Bronchial epithelial cell (primary cell): ENCODE results near the gene RNF145. TPM values are rescaled to one million over a fixed set of nuclear protein-coding genes. Genes with fewer than 3 reads are reported as not detected.

Experiments used
- DNase-seq: peaks from one replicate; pipeline ENCODE4 v3.0.0-alpha.2; 2010; ENCODE audit warnings: low read depth
- FAIRE-seq: peaks from 2 replicates; lab custom pipeline; 2011; peaks lifted over from hg19 to GRCh38; lab: Jason Lieb, UNC
- H3K27me3 ChIP-seq: 2 replicates; pipeline ENCODE4 v1.5.1; 2011; ENCODE audit warnings: low read length; ENCODE audit not compliant: control insufficient read depth, insufficient read depth
- H3K36me3 ChIP-seq: 2 replicates; pipeline ENCODE4 v1.5.1; 2011; ENCODE audit warnings: low read length; ENCODE audit not compliant: control insufficient read depth, insufficient read depth
- H3K4me3 ChIP-seq: 2 replicates; pipeline ENCODE4 v1.5.1; 2011; ENCODE audit warnings: mild to moderate bottlenecking, low read depth, low read length, control low read depth
- CTCF ChIP-seq: IDR thresholded peaks from 2 replicates; pipeline ENCODE4 v1.5.1; 2011; ENCODE audit warnings: mild to moderate bottlenecking, moderate library complexity, low read length, control low read depth, inconsistent platforms; ENCODE audit not compliant: insufficient read depth, severe bottlenecking
- total RNA-seq: library from RNA; depleted of rRNA; stranded (reverse); fragments of >200 nt; gene quantifications from 2 replicates; pipeline ENCODE4 v1.2.1, GENCODE V29; 2014

RNF145 gene
- total RNA-seq, 1 donor from 2014 or later, result 84.2 TPM

DNA sequence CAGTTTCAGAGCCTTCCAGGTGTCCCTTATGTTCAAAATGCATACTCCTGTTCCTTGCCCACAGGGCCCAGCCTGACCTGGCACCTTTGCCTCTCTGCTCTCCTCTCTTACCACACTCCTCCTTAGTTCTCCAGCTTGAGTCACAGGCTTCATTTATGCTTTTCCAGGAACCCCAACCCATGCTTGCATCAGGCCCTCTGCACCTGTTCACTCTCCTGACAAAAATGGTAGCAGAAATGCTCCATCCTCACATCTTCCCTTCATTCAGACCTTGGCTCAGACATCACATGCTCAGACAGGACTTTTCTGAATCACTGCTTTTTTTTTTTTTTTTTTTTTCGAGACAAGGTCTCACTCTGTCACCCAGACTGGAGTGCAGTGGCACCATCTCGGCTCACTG lies 15.1 kb upstream of the RNF145 start:
- no peak for FAIRE-seq

DNA sequence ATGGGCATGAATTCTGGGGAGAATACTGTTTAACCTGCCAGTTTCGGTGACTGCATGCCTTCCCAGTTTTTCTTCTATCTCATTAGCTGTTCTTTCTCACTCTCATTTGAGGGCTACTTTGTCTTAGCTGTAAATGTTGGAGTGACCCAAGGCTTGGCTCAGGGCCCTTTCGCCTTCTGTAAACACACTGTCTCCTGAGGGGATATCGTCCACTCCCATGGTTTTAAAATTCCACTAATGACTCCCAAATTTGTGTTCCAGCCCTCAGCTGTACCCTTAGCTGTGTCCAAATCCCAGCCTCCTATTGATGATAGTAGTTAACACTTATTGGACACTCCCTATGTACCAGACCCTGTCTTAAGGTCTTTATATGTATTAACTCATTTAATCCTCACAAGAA lies 14.1 kb upstream of the RNF145 start:
- DNase-seq (no peak), FAIRE-seq (no peak)
- Histone ChIP-seq H3K27me3 (no peaks in the 10 kb centered on the region), H3K36me3 (no peaks in the 10 kb centered on the region), H3K4me3 (no peak overlapping the region)
- TF ChIP-seq CTCF, result no peak

More for the DNA sequence above, 15.1 kb upstream of the RNF145 start:
- Histone ChIP-seq H3K4me3 (no peak overlapping the region), H3K27me3 (no peaks in the 10 kb centered on the region), H3K36me3 (no peaks in the 10 kb centered on the region)
- DNase-seq, result peak; percentile 87
- TF ChIP-seq CTCF, result no peak

DNA sequence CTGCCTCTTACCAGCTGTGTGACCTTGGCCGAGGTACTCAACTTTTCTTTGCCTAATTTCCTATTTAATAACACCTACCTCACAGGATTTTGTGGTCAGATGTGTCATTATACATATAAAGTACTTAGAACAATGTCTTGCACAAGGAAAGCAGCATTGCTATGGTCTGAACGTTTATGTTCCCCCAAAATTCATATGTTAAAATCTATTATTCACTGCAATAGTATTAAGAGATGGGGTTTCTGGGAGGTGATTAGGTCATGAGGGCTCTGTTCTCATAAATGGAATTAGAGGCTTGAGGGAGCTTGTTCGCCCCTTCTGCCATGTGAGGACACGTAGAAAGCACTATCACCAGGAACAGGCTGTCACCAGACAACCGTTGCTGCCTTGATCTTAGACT lies 10.9 kb upstream of the RNF145 start:
- H3K27me3 ChIP-seq, result no peaks in the 10 kb centered on the region
- H3K4me3 ChIP-seq, result no peak overlapping the region
- TF ChIP-seq CTCF, result no peak
- FAIRE-seq, result no peak
- no peaks in the 10 kb centered on the region for H3K36me3 ChIP-seq
- DNase-seq, result peak; percentile 80

DNA sequence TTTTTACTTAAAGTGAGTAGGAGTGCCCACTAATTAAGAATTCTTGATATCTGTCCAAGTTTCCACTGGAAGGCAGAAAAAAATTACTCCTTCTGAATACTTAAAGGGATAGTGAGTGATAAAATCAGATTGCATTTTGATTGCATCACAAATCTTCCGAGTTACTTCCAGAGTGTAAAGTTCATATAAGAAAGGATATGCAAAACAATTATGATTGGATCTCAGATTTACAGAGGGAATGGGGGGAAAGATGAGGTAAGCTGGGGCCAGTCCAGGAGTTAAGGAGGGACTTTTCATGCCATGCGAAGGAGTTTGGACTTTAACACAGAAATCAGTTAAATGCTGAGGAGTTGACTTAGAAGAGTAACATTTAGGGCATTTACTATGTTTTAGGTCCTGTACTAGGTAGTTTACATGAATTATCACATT lies 9.3 kb upstream of the RNF145 start:
- Histone ChIP-seq H3K4me3 (no peak overlapping the region), H3K36me3 (no peaks in the 10 kb centered on the region), H3K27me3 (no peaks in the 10 kb centered on the region)
- DNase-seq, result peak; percentile 29
- no peak for TF ChIP-seq CTCF
- no peak for FAIRE-seq

DNA sequence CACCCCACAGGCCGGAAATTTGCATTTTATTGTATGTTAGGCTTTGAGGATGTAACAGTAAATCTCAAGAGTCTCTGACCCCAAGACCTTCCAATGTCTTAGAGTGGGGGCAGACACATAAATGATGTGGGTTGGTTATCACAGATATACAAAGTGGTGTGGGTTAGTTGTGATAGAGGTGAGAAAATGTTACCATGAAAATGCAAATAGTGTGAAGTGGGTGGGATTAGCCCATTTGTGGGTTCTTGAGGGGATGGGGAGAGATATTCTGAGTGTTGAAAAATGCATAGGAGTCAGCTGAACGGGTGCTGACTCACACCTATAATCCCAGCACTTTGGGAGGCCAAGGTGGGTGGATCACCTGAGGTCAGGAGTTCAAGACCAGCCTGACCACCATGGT lies 7.9 kb upstream of the RNF145 start:
- TF ChIP-seq CTCF, result no peak
- peak; percentile 58 for FAIRE-seq

DNA sequence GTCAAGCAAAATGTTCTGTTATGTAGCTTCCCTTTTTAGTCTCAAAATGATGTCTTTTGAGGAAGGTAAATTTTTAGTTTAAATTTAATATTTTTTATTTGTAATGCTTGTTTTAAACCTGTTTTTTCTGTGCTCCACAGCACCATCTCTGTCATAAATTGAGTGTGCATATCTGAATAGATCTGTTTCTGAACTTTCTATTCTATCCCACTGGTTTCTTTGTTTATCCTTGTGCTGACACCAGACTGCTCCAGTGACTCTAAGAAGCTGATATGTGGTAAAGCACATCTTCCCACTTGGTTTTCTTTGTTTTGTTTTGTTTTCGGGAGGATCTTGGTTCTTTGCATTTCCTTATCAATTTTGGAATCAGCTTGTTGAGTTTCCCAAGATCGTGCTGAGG lies 7.1 kb upstream of the RNF145 start:
- DNase-seq, result no peak
- FAIRE-seq, result no peak
- H3K4me3 ChIP-seq, result no peak overlapping the region
- no peaks in the 10 kb centered on the region for H3K27me3 ChIP-seq
- no peak for TF ChIP-seq CTCF
- no peaks in the 10 kb centered on the region for H3K36me3 ChIP-seq

More for the DNA sequence above, 7.9 kb upstream of the RNF145 start:
- H3K27me3 ChIP-seq, result no peaks in the 10 kb centered on the region
- no peak overlapping the region for H3K4me3 ChIP-seq
- DNase-seq, result no peak
- H3K36me3 ChIP-seq, result no peaks in the 10 kb centered on the region
